Suppressor macrophage treated with lipopolysaccharide for 1 hour (primary cell): ENCODE data around the gene PPM1N.

Source experiments
- DNase-seq, 3 donors: peaks; one replicate each; pipeline ENCODE4 v3.0.0-alpha.2; 2020 to 2022

PPM1N gene

GRCh38 chr19:45471111-45471930, 26.9 kb upstream of the PPM1N start:
- DNase-seq = peak in 1 of 3 donors; percentile 11

GRCh38 chr19:45471931-45472562, 26.2 kb upstream of the PPM1N start:
- peak in 1 of 3 donors; percentile 15 for DNase-seq

- DNase-seq = peak in 1 of 3 donors; percentile 34
Measured at GRCh38 chr19:45472563-45473366, 25.5 kb upstream of the PPM1N start.

GRCh38 chr19:45473367-45473681, 24.9 kb upstream of the PPM1N start:
- no peak for DNase-seq

- DNase-seq = no peak
Measured at GRCh38 chr19:45473682-45474605, 24.3 kb upstream of the PPM1N start.

- no peak for DNase-seq
Measured at GRCh38 chr19:45474606-45475521, 23.4 kb upstream of the PPM1N start.

- no peak for DNase-seq
Measured at GRCh38 chr19:45475537-45476291, 22.5 kb upstream of the PPM1N start.

GRCh38 chr19:45476304-45476703, 21.9 kb upstream of the PPM1N start:
- DNase-seq = no peak

- DNase-seq = no peak
Measured at GRCh38 chr19:45477186-45477585, 21.1 kb upstream of the PPM1N start.

GRCh38 chr19:45477713-45478453, 20.4 kb upstream of the PPM1N start:
- no peak for DNase-seq

GRCh38 chr19:45478454-45479238, 19.6 kb upstream of the PPM1N start:
- peak; percentile 94 to 97 (median 96) for DNase-seq

- DNase-seq = no peak
Measured at GRCh38 chr19:45483033-45483432, 15.2 kb upstream of the PPM1N start.

GRCh38 chr19:45484273-45484945, 13.8 kb upstream of the PPM1N start:
- peak; percentile 68 to 71 (median 69) for DNase-seq

GRCh38 chr19:45485305-45486077, 12.8 kb upstream of the PPM1N start:
- DNase-seq = peak; percentile 98

- no peak for DNase-seq
Measured at GRCh38 chr19:45488708-45489107, 9.5 kb upstream of the PPM1N start.

GRCh38 chr19:45489216-45489855, 8.9 kb upstream of the PPM1N start:
- no peak for DNase-seq

GRCh38 chr19:45492137-45492626, 6.1 kb upstream of the PPM1N start:
- no peak for DNase-seq
